ENCODE results near the gene TXNRD2. TPM values are rescaled to one million over a fixed set of nuclear protein-coding genes. Genes with fewer than 3 reads are reported as not detected.

TXNRD2 gene
- total RNA-seq, 1 donor: 19.5 TPM

DNA sequence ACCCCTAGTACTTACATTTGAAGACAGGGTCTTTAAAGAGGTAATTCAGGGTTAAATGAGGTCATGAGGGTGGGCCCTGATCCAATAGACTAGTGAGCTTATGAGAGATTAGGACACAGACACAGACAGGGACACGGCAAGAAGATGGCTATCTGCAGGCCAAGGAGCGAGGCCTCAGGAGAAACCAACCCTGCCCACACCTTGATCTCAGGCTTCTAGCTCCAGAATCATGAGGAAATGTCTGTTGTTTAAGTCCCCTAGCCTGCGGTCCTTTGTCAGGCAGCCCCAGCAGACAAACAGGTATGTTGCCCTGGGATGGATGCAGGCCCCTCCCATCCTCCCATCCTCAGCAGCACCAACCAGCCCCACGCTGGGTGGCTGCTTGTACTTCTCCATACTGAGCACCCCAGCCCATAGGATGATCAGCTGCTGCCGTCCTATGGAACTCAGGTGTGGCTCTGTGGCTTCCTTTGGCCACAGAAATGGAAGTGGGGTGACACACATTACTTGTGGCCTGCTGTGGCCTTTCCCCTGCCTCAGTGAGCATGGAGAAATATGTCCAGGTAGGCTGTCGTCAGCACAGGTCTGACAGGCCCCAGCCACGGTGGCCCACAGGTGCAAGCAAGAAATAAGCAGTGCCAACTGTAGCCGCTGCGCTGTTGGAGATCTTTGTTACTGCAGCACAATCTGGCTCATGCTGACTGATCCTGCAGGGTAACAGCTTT, 94.8 kb downstream of the TXNRD2 start:
- H3K4me3 ChIP-seq (ENCODE audit: insufficient read depth, low read length): no peak overlapping the region
- H2AFZ ChIP-seq (ENCODE audit: low read length): no peak overlapping the region
- TF ChIP-seq, protein P1, sequence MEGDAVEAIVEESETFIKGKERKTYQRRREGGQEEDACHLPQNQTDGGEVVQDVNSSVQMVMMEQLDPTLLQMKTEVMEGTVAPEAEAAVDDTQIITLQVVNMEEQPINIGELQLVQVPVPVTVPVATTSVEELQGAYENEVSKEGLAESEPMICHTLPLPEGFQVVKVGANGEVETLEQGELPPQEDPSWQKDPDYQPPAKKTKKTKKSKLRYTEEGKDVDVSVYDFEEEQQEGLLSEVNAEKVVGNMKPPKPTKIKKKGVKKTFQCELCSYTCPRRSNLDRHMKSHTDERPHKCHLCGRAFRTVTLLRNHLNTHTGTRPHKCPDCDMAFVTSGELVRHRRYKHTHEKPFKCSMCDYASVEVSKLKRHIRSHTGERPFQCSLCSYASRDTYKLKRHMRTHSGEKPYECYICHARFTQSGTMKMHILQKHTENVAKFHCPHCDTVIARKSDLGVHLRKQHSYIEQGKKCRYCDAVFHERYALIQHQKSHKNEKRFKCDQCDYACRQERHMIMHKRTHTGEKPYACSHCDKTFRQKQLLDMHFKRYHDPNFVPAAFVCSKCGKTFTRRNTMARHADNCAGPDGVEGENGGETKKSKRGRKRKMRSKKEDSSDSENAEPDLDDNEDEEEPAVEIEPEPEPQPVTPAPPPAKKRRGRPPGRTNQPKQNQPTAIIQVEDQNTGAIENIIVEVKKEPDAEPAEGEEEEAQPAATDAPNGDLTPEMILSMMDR (IDR thresholded peaks at IDR 0.05; ENCODE audit: extremely low read depth, low read depth, low read length): no peak
- H3K4me1 ChIP-seq (ENCODE audit: insufficient read depth, low read length): peaks cover 13% of the 10 kb centered on the region
- H3K36me3 ChIP-seq (ENCODE audit: insufficient read depth, low read length): peaks cover 22% of the 10 kb centered on the region
- H3K27me3 ChIP-seq (ENCODE audit: insufficient read depth, low read length): no peaks in the 10 kb centered on the region
- H3K79me2 ChIP-seq (ENCODE audit: insufficient read depth, low read length): peaks cover 44% of the 10 kb centered on the region
- H3K4me2 ChIP-seq (ENCODE audit: insufficient read depth, low read length): no peak overlapping the region
- DNase-seq (ENCODE audit: insufficient read length, low spot score, missing footprints): peak; percentile 42
- peaks cover 8% of the 10 kb centered on the region for H4K20me1 ChIP-seq (ENCODE audit: insufficient read depth, low read length)
- no peaks in the 10 kb centered on the region for H3K9me3 ChIP-seq (ENCODE audit: low read depth, low read length)
- H3K27ac ChIP-seq (ENCODE audit: low read depth, low read length): no peak overlapping the region

DNA sequence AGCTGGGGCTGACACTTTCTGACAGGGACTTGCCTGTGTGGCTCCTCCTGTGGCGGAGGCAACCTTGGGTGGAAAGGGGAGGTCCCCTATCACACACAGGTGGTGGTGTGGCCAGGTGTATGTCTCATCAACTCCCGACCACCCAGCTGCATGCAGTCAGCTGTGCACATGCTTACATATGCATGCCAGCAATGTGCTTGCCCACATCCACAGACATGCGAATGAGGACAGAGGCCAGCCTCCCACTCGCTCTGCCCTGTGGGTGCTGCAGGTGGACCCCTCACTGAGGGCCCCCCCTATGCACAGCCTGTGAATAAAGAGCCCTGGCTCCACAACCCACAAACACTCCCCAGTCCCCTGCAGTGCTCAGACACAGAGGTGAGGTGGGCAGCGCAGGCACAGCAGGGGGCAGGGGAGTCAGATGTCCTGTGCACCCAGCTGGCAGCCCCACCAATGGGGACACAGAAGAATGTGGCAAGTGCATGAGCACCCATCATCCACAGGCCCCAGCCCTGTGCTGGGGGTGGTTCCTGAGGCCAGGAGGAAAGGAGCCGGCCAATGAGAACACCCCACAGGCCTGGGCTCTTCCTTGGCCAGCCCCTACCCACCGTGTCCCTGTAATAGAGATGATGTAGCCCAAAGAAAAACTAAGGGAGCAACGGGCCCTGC, 96.4 kb downstream of the TXNRD2 start:
- Histone ChIP-seq H4K20me1 (ENCODE audit: insufficient read depth, low read length) (peaks cover 6% of the 10 kb centered on the region), H3K36me3 (ENCODE audit: insufficient read depth, low read length) (peaks cover 6% of the 10 kb centered on the region), H3K4me3 (ENCODE audit: insufficient read depth, low read length) (no peak overlapping the region), H2AFZ (ENCODE audit: low read length) (no peak overlapping the region), H3K4me2 (ENCODE audit: insufficient read depth, low read length) (no peak overlapping the region), H3K79me2 (ENCODE audit: insufficient read depth, low read length) (peaks cover 28% of the 10 kb centered on the region), H3K9me3 (ENCODE audit: low read depth, low read length) (no peaks in the 10 kb centered on the region), H3K27me3 (ENCODE audit: insufficient read depth, low read length) (no peaks in the 10 kb centered on the region), H3K4me1 (ENCODE audit: insufficient read depth, low read length) (peaks cover 13% of the 10 kb centered on the region), H3K27ac (ENCODE audit: low read depth, low read length) (peak overlapping the region; percentile 48)
- DNase-seq (ENCODE audit: insufficient read length, low spot score, missing footprints): peak; percentile 32
- TF ChIP-seq, protein P1 (IDR thresholded peaks at IDR 0.05; ENCODE audit: extremely low read depth, low read depth, low read length): no peak

DNA sequence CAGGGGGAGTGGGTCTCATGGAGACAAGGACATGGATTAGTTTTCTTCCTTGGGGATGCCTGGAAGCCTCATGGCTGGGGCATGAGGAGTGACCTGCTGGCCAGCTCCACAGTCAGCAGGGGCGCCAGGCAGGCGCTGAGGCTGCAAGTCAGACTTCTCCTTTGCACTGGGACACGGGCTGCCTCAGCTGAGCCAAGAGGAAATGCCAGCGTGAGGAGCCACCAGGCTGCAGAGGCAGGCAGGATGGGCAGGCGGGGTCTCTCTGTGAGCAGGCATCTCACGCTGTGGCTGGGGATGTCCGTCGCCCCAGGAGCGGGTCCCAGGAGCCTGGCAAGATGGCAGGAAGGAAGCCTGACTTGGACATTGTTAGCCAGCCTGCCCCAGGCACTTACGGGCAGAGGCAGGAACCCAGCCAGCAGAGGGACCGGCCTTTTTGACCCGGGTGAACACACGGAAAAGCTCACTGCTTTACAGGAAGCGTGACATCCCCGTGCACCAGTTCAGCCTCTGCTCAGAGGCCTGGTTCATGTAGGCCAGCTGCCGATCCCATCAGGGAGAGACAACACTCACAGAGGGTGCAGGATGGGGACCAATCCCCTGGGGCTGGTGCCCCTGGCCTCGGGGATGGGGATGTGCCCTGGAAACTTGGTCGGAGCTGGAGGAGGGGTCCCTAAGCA, 97.1 kb downstream of the TXNRD2 start:
- peaks cover under 1% of the 10 kb centered on the region for H3K36me3 ChIP-seq (ENCODE audit: insufficient read depth, low read length)
- H3K27ac ChIP-seq (ENCODE audit: low read depth, low read length): peak overlapping the region; percentile 48
- no peaks in the 10 kb centered on the region for H3K27me3 ChIP-seq (ENCODE audit: insufficient read depth, low read length)
- no peaks in the 10 kb centered on the region for H3K9me3 ChIP-seq (ENCODE audit: low read depth, low read length)
- H3K4me2 ChIP-seq (ENCODE audit: insufficient read depth, low read length): peak overlapping the region; percentile 69
- peaks cover 5% of the 10 kb centered on the region for H4K20me1 ChIP-seq (ENCODE audit: insufficient read depth, low read length)
- peaks cover 13% of the 10 kb centered on the region for H3K4me1 ChIP-seq (ENCODE audit: insufficient read depth, low read length)
- H3K4me3 ChIP-seq (ENCODE audit: insufficient read depth, low read length): peak overlapping the region; percentile 48
- peak; percentile 95 for DNase-seq (ENCODE audit: insufficient read length, low spot score, missing footprints)
- TF ChIP-seq, protein P1 (IDR thresholded peaks at IDR 0.05; ENCODE audit: extremely low read depth, low read depth, low read length): no peak
- H3K79me2 ChIP-seq (ENCODE audit: insufficient read depth, low read length): peaks cover 21% of the 10 kb centered on the region
- H2AFZ ChIP-seq (ENCODE audit: low read length): peak overlapping the region; percentile 86

Data from osteoblast (primary cell).